ENCODE results near the gene CAVIN1. TPM values are rescaled to one million over a fixed set of nuclear protein-coding genes. Genes with fewer than 3 reads are reported as not detected.

The CAVIN1 gene
- total RNA-seq, 1 donor: 95.1 TPM

Small RNA genes within 50 kb of the gene (small RNA-seq; reads per million reads assigned to genes)
- gene RNU7-97P: not detected

Other genes with a start within 250 kb of the CAVIN1 start
- gene KCNH4, start 242.1 kb downstream of the CAVIN1 start, total RNA-seq: 0.27 TPM
- not detected for gene HCRT, start 237.8 kb downstream of the CAVIN1 start, total RNA-seq
- 52.5 TPM for gene GHDC, start 228.8 kb downstream of the CAVIN1 start, total RNA-seq
- 135 TPM for gene STAT5B, start 146.9 kb downstream of the CAVIN1 start, total RNA-seq
- gene STAT5A, start 134.8 kb downstream of the CAVIN1 start, total RNA-seq: 603 TPM
- gene STAT3, start 34.8 kb downstream of the CAVIN1 start, total RNA-seq: 137 TPM
- gene ATP6V0A1, start 35.6 kb upstream of the CAVIN1 start, total RNA-seq: 67.6 TPM
- 29.4 TPM for gene NAGLU, start 113.0 kb upstream of the CAVIN1 start, total RNA-seq
- 1.3 TPM for gene HSD17B1, start 129.7 kb upstream of the CAVIN1 start, total RNA-seq
- 31.2 TPM for gene COASY, start 138.9 kb upstream of the CAVIN1 start, total RNA-seq
- 24.2 TPM for gene MLX, start 143.8 kb upstream of the CAVIN1 start, total RNA-seq
- gene PSMC3IP, start 154.5 kb upstream of the CAVIN1 start, total RNA-seq: 1.3 TPM
- 72.2 TPM for gene RETREG3, start 186.1 kb upstream of the CAVIN1 start, total RNA-seq
- gene TUBG1, start 186.4 kb upstream of the CAVIN1 start, total RNA-seq: 25.3 TPM
- gene TUBG2, start 236.0 kb upstream of the CAVIN1 start, total RNA-seq: 5.4 TPM